Measurements from ENCODE around the gene BABAM2. TPM values are rescaled to one million over a fixed set of nuclear protein-coding genes. Genes with fewer than 3 reads are reported as not detected.
"Not testable (repeated sequence)": the region's sequence is repeated elsewhere in the genome, so short reads cannot be mapped to it uniquely, and the experiment has no call there.

Gene BABAM2
- polyA plus RNA-seq, 3 donors = 49.0 to 54.2 (median 52.6) TPM

- DNase-seq = no peak
These were observed 81.8 kb downstream of the BABAM2 start for GRCh38 chr2:27972311-27972710.

GRCh38 chr2:27973592-27973991, 83.1 kb downstream of the BABAM2 start:
- DNase-seq = no peak

GRCh38 chr2:27976308-27976707, 85.8 kb downstream of the BABAM2 start:
- DNase-seq = no peak

- DNase-seq = no peak
These were observed 87.3 kb downstream of the BABAM2 start for GRCh38 chr2:27977731-27978312.

- not testable (repeated sequence) for DNase-seq
These were observed 88.2 kb downstream of the BABAM2 start for GRCh38 chr2:27978761-27979160.

GRCh38 chr2:27980242-27980641, 89.7 kb downstream of the BABAM2 start:
- no peak for DNase-seq

- DNase-seq = no peak
These were observed 93.6 kb downstream of the BABAM2 start for GRCh38 chr2:27984153-27984552.

- no peak for DNase-seq
These were observed 97.8 kb downstream of the BABAM2 start for GRCh38 chr2:27988306-27988705.

GRCh38 chr2:27988718-27989117, 98.2 kb downstream of the BABAM2 start:
- DNase-seq = no peak

GRCh38 chr2:27989149-27989548, 98.6 kb downstream of the BABAM2 start:
- no peak for DNase-seq

GRCh38 chr2:27990030-27990590, 99.6 kb downstream of the BABAM2 start:
- DNase-seq = no peak

GRCh38 chr2:27991146-27991545, 100.6 kb downstream of the BABAM2 start:
- no peak for DNase-seq

GRCh38 chr2:27992787-27993401, 102.4 kb downstream of the BABAM2 start:
- DNase-seq = no peak

- no peak for DNase-seq
These were observed 102.9 kb downstream of the BABAM2 start for GRCh38 chr2:27993402-27993787.

- DNase-seq = no peak
These were observed 103.6 kb downstream of the BABAM2 start for GRCh38 chr2:27993950-27994728.

- DNase-seq = no peak
These were observed 105.8 kb downstream of the BABAM2 start for GRCh38 chr2:27996156-27996922.

GRCh38 chr2:28000287-28000686, 109.8 kb downstream of the BABAM2 start:
- DNase-seq = no peak

GRCh38 chr2:28002181-28002580, 111.7 kb downstream of the BABAM2 start:
- no peak for DNase-seq

GRCh38 chr2:28004086-28004485, 113.6 kb downstream of the BABAM2 start:
- no peak for DNase-seq

GRCh38 chr2:28009732-28010131, 119.2 kb downstream of the BABAM2 start:
- DNase-seq = no peak

- DNase-seq = no peak
These were observed 120.8 kb downstream of the BABAM2 start for GRCh38 chr2:28011322-28011737.

- DNase-seq = not testable (repeated sequence)
These were observed 127.9 kb downstream of the BABAM2 start for GRCh38 chr2:28018474-28018873.
